ENCODE results near the gene INSM1.
"Not testable (repeated sequence)": the region's sequence is repeated elsewhere in the genome, so short reads cannot be mapped to it uniquely, and the experiment has no call there.

Gene INSM1

GRCh38 chr20:20367575-20368417 lies at the start of gene INSM1:
Gene INSM1, plus strand, starts transcription at chr20:20368104. Its CDS starts 164 bp downstream, at chr20:20368268.
- no peak for DNase-seq

DNA sequence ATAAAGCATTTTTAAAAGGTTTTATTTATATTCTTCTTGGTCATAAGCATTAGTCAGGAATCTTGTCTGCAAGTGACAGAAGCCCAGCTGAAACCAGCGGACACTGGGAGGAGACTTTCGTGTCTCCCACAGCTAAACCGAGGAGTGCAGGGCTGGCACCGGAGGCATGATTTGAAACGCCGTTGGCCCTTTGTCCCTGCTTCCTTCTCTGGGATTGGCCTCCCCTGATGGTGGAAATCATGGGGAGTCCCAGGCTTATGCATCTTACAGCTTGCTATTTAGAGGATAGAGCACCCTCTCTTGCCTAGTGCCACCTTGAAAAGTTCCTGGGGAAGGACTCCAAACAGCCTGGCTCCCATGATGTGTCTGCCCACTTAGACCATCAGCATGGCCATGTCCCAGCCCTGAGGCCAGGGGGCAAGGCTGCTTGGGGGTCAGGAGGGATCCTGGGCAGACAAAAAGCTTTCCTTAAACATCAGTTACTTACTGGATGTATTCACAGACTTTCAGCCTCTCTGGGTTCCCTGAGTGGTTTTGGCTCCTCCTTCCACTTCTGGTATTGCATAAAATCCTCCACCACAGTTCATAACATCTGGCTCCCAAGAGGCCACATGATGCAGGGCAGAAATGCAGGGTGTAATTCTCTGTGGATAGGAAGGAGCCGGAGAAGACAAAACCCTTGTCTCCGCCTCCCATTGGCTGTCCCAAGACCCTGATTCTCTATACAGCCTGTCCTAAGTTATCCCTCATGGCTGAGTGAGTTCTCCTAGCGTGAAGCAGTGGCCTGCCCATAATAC lies 49.3 kb upstream of the INSM1 start:
- no peak for DNase-seq

DNA sequence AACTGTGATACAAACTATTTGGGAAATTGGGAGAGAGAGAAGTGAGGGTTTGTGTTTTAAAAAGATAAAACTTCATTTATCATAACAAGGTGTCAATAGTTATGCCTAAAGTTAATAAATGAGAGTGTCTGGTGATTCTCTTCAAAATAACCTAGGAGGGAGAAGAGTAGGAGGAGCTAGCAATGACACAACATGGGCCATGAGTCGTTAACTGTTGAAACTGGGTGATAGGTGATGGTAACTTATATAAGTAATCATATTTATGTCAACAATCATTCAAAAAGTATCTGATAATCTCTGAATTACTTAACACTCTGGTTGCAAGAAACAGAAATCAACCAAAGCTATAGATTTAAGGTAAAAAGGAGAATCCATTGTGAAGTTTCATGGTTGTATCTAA lies 46.8 kb upstream of the INSM1 start:
- no peak for DNase-seq

GRCh38 chr20:20321917-20322316 lies 46.0 kb upstream of the INSM1 start:
- DNase-seq: no peak

DNA sequence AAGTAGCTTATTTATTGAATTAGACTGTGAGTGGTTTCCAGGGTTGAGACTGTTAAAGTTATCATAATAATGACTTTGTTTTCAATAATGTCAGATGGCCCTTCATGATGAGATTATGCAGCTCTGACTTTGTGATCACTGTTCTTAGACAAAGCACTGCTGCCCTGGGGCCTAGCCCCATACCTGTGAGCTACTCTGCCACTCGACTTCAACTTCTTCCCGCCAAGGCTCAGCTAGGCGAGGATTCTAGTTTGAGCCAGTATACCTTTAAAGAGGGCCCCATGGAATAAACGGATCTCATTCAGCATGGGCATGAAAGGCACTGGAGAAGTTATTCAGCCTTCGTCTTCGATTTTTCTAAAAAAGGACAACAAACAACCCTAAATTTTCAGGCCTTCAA lies 45.0 kb upstream of the INSM1 start:
- DNase-seq: no peak

GRCh38 chr20:20327746-20328145 lies 40.2 kb upstream of the INSM1 start:
- peak; percentile 74 for DNase-seq

DNA sequence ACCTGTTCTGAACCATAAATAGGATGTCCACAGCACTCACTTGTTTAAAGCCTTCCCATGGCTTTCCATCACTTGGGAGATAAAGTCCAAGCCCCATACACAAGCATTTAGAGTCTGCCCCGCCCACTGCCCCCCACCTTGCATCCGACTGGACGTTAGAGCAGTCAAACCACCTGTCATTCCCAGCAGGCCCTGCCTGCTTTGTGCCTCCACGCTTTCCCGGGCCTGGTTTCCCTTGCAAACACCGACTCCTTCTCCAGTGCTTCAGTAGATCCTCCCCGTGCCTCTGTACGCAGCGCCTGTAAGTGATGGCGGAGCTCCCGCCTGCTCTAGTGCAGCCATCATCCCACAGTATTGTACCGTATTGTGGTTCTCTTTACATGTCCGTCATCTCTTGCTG lies 38.3 kb upstream of the INSM1 start:
- no peak for DNase-seq

- DNase-seq: no peak
Measured at GRCh38 chr20:20331156-20331555, 36.7 kb upstream of the INSM1 start.

GRCh38 chr20:20331817-20332216 lies 36.1 kb upstream of the INSM1 start:
- no peak for DNase-seq

DNA sequence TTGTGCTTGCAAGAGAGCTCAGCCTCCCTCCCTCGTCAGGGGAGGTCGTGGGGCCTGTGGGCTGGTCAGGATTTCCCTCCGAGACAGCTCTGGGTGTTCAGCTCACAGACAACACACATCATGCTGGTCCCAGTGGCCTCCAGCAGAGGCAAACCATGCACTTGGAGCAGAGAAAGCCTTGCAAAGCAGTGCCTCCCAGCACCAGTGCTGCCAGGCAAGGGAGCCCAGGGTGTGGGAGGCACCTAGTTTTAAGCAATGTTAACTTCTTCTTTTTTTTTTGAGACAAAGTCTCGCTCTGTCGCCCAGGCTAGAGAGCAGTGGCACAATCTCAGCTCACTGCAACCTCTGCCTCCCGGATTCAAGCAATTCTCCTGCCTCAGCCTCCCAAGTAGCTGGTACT lies 34.0 kb upstream of the INSM1 start:
- DNase-seq: no peak

DNA sequence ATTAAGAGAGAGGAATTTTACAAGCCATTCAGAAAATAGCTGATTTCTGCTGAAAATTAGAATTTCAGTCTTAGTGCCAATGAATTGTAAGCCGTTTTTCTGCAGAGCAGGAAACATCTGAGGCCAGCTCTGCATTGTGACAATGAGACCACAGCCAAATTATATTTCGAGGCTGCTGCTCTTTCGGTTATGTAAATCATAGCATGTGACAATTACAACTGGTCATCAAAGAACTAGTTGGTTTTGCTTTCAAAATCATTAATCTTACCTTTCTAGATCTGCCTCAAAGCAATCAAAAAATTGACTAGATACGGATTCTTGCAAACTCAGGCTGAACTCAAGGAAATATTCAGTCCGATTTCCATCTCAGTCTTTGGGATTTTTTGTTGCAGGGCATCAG lies 33.4 kb upstream of the INSM1 start:
- no peak for DNase-seq

DNA sequence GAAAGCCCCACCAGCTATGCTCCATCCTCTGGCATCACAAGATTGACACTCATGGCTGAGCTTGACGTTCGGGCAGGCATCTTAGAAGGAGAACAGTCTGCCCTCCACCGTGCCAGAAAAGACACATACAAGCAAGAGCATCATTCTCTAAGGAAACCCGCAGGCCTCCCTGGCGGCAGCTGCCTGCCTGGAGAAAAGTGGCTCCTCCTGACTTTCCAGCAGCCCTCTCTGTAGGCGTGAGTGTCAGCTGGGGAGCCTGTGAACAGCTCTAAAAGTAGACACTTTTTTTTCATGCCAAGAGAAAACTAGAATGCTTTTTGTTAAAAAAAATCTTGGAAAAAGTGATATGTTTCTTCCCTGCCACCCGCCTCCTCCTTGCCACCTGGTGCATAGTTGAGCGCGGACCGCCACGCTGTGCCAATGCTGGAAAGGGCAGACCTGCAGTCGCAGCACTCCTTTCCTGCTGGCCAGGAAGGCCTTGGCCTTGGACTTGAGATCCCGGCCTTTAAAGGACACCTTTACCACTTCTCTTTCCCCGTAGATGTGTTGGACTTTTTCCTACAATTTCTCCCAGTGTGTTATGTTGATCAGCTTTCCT lies 29.7 kb upstream of the INSM1 start:
- DNase-seq: no peak

DNA sequence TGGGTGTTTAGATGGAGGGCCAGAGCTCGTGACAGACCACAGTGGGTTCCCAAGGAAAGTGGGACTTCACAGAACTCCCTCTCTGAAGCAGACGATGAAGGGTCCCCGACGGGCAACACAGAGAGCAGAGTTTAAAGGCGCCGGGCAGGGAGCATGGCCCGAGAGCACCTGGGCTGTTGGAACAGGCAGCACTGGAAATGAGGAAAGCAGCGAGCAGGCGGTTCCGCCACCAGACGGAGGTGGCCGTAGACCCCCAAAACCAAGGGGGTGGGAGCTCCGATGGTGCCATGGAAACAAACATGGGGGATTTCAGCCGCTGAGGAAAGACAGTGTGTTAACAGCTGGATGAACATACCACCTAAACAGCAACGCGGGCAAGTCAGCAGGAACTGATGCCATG lies 27.5 kb upstream of the INSM1 start:
- DNase-seq: no peak

- no peak for DNase-seq
Measured at GRCh38 chr20:20341371-20341770, 26.5 kb upstream of the INSM1 start.

DNA sequence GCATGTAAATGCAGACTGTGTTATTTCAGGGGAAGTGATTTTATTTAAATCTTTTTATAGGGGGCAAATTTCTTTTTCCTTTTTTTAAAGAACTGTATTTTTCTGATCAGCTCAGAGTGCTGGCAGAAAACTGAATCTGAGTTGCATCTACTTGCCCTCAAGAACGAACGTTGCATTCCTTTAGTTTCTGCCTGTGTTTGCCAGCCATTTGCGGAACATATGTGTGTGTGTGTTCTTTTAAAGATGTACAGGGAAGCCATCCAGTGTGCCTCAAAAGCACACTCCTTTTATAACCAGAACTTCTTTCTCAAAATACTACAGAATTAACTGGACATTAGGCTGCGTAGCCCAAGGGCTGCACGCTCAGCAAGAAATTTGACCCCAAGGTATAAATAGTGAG lies 25.8 kb upstream of the INSM1 start:
- DNase-seq: no peak

DNA sequence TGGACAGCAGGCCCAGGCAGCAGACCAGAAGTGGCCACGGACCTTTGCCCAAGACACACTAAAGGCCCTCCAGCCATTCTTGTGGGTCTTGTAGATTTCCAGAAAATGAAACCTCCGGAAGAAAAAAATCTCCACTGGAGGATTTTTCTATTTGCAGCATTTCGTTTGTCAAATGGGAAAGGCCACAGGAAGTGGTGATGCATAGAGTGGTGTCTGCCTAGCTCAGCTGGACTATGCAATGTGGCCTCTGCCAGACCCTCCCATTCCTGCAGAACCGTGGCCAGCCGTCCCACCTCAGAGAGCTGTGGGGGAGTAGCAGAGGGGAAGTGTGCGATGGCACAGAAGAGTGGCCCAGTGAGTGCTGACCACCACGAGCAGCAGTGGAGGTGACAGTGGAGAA lies 24.0 kb upstream of the INSM1 start:
- no peak for DNase-seq

DNA sequence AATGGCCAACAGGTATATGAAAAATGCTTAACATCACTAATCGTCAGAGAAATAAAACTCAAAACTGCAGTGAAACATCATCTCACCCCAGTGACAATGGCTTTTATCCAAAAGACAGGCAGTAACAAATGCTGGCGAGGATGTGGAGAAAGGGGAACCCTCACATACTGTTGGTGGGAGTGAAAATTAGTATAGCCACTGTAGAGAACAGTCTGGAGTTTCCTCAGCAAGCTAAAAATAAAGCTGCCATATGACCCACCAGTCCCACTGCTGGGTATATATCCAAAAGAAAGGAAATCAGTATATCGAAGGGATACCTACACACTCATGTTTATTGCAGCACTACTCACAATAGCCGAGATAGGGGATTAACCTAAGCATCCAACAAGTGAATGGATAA lies 23.4 kb upstream of the INSM1 start:
- no peak for DNase-seq

- DNase-seq: no peak
Measured at GRCh38 chr20:20353576-20353975, 14.3 kb upstream of the INSM1 start.

GRCh38 chr20:20355503-20355902 lies 12.4 kb upstream of the INSM1 start:
- not testable (repeated sequence) for DNase-seq

DNA sequence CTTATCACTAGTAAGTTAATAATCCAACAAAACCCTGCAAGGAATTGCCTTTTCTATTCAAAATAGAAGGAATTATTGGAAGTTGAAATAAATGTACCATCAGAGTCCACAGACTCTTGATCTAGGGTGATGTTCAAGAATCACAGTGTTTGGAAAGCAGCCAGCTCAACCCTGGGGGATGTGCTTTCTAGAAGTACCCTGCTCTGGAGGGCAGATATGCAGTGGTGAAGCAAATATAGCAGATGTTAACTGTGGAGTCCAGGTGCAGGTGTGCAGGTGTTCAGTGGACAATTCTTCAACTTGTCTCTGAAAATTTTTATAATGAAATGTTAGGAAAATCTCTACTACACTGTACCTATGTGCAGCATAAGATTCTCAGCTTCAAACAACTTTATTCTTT lies 9.1 kb upstream of the INSM1 start:
- no peak for DNase-seq

GRCh38 chr20:20359628-20360027 lies 8.3 kb upstream of the INSM1 start:
- no peak for DNase-seq

GRCh38 chr20:20360464-20360863 lies 7.4 kb upstream of the INSM1 start:
- peak; percentile 61 for DNase-seq

GRCh38 chr20:20362774-20363433 lies 5.0 kb upstream of the INSM1 start:
- DNase-seq: no peak

Data from EL (cell line).